Stimulated activated CD8-positive, alpha-beta memory T cell treated with anti-CD3 and anti-CD28 coated beads, Interleukin-4, amount 100 ng/mL, for 48 hours (primary cell): ENCODE measurements around the gene NPIPA8.
"Not testable (repeated sequence)": the region's sequence is repeated elsewhere in the genome, so short reads cannot be mapped to it uniquely, and the experiment has no call there.

Source experiments
- DNase-seq: peaks from one replicate; pipeline ENCODE4 v3.0.0-alpha.2; 2020

Gene NPIPA8

GRCh38 chr16:18270171-18270570 is 66.4 kb downstream of the NPIPA8 start:
- not testable (repeated sequence) for DNase-seq
